A204.1 (cell line): ENCODE measurements around the gene PDPK1.
"Not testable (repeated sequence)": the region's sequence is repeated elsewhere in the genome, so short reads cannot be mapped to it uniquely, and the experiment has no call there.

ENCODE experiments used
- FAIRE-seq: peaks from 2 replicates; lab custom pipeline; 2012; peaks lifted over from hg19 to GRCh38; lab: Jason Lieb, UNC

PDPK1 gene

DNA sequence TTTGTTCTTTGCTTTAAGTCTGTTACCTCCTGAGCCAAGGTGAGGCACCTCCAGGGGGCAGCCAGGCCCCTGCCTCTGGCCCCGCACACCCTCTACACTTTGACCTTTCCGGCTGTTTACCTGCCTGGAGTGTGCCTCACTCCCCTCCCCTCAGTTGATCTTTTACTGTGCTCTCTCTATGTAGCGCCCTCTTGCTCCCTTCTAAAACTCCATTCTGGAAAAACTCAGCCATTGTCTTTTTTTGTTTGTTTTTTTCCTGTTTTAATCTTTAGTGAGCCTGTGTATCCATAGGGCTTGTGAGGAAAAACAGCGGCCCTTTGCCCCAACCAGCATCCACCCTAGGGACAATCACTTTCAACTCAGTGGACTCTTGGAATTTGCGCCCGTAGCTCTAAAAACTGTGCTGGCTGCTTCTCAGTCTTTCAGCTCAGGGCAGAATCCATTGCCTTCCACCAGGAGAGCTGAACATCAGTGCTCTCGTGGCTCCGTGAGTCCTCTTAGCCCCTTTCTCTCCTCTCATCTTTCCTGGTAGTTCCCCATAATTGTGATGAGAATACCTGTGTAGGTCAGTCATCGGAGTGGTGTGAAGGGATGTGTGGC is 13.4 kb upstream of the PDPK1 start:
- no peak for FAIRE-seq

DNA sequence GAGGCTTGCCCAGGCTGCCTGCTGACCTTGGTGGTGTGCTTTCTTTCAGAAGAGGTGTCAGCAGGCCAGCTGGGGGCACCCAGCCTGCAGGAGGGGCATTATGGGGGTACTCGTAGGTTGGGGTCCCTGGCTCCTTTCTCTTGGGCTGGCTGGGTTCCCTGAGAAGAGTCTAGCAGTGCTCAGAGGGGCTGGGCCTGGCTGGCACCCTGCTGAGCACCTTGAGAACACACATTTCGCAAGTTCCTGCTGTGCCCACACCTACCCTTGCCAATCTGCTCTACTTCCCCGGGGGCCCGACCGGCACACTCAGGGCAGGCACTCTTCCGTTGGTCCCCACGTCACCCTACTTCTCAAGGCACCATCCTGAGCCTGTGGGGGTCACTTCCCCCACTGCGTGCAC is 11.7 kb upstream of the PDPK1 start:
- no peak for FAIRE-seq

DNA sequence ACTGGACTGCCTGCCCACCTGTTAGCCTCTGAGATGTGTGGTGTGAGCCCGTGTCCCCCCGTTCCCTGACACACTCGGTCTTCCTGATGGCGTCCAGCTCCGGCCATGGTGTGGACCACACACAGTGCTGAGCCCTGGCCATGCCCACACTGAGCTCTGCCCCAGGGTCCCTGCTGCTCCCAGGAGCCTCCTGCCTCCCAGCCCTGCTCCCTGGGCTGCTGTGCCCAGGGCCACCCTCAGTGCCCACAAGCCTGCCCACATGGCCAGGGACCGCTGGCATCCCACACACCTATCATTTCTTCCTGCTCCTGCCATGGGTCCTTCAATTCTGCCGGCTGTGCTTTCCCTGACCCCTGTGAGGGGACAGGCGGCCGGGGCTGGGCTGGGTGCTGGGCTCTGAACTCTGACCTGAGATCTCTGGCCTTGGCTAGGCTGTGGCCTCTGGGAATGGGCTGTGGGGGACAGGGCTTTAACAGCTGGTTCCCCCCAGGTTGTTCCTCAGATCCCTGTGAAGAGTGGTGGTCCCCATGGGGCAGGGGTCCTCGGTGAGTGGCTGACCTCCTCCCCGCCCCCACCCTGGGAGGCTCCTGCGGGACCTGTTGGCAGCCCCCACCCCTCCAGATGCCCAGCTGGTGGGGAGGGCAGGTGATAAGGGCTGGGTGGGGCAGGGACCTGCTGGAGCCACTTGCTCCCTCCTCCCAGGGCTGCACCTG is 10.6 kb upstream of the PDPK1 start:
- no peak for FAIRE-seq

- no peak for FAIRE-seq
Observed at GRCh38 chr16:2527784-2528100, 10.1 kb upstream of the PDPK1 start.

GRCh38 chr16:2528161-2529060 is 9.4 kb upstream of the PDPK1 start:
- FAIRE-seq = no peak

DNA sequence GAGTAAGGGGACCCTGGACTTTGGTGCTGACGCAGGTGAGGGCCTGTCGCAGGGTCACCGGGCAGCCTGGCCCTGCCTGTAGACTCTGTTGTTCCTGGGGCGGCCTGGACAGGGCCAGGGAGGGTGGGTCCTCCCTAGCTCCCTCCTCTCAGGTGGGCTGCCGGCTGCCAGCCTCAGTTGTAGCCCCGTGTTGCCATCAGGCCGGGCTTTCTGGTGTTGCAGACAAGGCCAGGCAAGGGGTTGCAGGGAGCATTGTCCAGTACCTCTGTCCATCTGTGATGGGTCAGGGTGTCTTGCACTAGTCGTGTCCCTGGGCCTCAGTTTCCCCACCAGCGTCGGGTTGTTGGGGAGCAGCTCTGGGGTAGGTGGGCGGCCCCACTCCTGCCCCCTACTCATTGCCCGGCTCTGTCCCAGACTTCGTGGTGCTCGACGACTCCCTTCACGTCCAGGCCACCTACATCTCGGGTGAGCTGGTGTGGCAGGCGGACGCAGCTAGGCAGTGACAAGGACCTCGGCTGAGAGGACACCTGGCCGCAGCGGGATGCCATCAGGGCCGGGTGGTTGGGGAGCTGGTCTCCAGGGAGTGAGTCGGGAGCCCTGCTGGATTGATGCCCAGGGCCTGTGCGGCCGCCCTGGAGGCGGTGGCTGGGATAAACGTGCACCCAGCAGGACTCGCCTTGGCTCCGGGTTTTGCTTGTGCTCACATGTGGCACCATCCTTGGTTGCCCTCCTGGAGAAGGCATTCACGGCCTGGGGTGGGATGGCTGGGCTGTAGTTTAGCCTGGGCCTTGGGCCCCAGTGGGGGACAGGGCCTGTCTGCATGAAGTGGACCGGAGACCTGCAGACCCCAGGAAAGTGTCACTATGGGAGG is 8.5 kb upstream of the PDPK1 start:
- FAIRE-seq = no peak

GRCh38 chr16:2529961-2530628 is 7.7 kb upstream of the PDPK1 start:
- no peak for FAIRE-seq

DNA sequence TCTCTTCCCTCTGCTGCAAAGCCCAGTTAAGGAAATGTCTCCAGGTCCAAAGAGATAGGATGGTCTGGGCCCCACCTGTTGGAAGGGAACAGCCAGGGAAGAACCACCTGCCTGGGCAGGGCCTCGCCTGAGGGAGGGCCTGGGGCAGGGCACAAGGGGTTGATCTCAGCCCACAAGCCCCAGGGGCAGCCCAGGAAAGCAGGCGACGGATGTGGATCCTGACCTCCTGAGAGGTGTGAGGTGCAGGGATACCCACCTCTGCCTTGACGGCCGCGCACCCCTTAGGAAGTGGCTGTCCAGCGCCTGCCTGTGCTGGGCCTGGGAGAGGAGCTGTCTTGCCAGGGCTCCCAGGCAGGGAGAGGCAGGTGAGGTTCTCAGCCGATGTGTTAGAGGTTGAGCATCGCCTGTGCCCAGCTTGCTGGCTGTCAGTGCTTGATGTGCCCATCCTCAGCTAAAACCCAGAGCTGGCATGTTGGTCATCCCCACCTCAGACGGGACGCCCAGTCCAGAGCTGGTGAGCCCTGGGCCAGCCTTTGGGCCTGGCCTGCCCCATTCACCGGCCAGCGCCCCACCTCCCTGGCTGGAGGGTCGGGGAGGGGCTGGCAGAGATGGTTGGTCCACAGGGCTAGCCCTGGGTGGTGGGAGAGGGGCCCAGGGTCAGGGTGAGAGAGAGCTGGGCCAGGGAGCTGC is 7.0 kb upstream of the PDPK1 start:
- no peak for FAIRE-seq

DNA sequence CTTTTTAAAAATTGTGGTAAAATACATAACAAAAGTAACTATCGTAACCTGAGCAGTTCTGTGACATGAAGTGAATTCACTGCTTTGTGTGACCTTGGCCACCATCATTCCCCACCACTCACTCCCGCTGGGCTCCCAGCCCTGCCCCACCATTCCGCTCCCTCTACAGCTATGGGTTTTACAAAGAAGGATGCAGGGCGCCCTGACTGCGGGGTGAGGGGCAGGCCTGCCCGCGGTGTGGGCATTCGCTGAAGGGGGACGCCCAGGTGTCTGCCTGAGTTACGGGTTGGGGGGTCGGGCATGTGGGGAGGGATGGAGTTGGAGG is 6.5 kb upstream of the PDPK1 start, which contains the start of gene CEMP1:
CEMP1 (minus strand) TSS at position 38 of the 325 bp plus-strand sequence. CDS start 335 bp downstream, outside the sequence.
- no peak for FAIRE-seq

DNA sequence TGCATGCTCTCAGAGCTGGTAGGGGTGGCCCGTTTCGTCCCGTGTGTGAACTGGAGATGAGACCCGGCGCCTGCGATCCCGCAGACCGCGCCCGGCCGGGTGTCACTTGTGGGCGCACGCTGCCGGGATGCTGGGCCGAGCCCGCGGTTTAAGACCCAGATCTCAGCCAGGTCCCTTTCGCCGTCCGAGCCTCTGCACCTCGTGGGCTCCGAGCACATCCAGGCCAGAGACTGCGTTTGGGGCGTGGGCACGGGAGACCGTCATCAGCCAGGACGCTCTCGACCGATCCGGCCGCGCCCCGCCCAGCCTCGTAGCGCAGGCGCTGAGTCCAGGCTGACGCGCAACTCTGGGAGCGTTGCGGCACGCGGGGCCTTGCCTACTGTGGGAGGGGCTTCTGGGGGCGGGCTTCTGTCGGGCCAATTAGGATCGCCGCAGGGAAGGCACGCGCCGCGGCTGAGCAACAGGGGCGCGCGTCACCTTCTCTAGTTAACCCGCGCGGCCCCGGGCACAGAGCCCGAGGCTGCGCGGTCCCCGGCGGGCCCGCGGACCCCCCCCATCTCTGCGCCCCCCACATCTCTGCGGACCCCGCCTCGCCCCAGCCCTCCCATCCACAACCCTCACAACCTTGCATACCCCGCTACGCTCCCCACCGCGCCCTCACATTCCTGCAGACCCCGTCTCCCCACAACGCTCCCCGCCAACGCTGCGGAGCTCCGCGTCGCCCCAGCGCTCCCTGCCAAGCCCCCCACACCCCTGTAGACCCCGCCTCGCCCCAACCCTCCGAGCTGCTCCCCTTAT is 5.9 kb upstream of the PDPK1 start:
- peak; percentile 90 for FAIRE-seq

DNA sequence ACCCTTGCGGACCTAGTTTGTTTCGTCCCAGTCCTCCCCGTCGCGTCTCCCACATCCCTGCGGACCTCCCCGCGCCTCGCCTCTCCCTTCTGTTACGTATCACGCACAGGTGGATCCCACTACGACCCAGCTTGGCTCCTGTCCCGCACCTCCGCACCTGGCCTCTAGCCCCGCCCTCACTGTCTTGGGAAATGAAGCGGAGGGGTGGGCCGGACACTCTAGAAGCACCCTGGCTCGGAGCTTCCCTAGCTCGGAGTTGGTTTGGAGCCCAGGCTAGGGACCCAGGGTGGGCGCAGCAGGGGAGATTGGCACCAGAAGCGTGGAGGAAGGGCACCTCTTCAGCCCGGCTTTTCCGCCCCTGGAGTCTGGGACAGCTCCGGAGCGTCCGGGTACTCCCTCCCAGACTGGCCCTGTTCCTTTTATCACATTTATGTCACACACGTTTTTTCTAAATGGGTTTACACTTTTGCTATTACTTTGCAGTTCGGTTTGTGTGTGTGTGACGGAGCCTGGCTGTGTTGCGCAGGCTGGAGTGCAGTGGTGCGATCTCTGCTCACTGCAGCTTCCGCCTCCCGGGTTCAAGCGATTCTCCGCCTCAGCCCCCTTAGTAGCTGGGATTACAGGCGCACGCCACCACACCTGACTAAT is 5.2 kb upstream of the PDPK1 start:
- no peak for FAIRE-seq

DNA sequence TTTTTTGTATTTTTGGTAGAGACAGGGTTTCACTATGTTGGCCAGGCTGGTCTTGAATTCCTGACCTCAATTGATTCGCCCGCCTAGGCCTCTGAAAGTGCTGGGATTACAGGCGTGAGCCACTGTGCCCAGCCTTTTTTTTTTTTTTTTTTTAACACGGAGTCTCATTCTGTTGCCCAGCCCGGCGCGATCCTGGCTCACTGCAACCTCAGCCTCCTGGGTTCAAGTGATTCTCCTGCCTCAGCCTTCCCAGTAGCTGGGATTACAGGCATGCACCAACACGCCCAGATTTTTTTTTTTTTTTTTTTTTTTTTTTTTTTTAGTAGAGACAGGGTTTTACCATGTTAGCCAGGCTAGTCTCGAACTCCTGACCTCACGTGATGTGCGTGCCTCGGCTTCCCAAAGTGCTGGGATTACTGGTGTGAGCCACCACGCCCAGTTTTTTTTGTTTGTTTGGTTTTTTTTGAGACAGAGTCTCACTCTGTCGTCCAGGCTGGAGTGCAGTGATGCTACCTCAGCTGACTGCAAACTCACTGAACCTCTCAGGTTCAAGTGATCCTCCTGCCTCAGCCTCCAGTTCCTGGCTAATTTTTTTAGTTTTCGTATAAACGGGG is 4.6 kb upstream of the PDPK1 start:
- not testable (repeated sequence) for FAIRE-seq

- FAIRE-seq = no peak
Observed at GRCh38 chr16:2533912-2534311, 3.9 kb upstream of the PDPK1 start.

DNA sequence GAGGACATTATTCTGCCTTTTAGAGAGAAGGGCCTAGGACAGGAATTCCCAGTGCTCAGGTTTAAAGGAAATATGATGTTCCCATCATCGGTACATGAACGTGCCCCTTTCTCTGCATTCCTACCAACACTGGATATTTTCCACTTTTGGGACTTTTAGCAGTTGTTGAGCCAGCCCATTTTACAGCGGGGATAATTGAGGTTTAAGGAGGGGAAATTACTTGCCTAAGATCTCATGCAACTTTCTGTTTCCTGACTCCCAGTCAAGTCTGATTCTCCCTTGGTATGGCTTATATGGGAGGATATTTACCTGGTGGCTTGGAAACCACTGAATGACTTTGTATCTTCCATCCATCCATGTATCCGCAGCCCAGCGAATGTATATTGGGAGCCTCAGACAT is 3.5 kb upstream of the PDPK1 start:
- not testable (repeated sequence) for FAIRE-seq

DNA sequence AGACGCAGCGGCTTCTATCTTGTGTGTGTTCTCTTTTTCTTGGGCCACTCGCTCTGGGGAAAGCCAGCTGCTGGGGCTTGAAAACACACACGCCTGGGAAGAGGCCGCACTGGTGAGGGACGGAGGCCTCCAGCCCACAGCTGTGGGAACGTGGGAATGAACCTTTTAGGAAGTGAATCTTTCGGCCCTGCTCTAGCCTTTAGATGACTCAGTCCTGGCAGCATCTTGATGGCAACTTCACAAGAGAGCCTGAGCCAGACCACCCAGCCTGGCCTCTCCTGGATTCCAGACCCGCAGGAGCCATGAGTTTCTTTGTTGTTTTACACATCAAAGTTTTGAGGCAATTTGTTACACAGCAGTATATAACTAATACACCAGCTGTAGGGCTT is 2.2 kb upstream of the PDPK1 start:
- no peak for FAIRE-seq

- FAIRE-seq = not testable (repeated sequence)
Observed at GRCh38 chr16:2539192-2539844, 1.5 kb downstream of the PDPK1 start.

DNA sequence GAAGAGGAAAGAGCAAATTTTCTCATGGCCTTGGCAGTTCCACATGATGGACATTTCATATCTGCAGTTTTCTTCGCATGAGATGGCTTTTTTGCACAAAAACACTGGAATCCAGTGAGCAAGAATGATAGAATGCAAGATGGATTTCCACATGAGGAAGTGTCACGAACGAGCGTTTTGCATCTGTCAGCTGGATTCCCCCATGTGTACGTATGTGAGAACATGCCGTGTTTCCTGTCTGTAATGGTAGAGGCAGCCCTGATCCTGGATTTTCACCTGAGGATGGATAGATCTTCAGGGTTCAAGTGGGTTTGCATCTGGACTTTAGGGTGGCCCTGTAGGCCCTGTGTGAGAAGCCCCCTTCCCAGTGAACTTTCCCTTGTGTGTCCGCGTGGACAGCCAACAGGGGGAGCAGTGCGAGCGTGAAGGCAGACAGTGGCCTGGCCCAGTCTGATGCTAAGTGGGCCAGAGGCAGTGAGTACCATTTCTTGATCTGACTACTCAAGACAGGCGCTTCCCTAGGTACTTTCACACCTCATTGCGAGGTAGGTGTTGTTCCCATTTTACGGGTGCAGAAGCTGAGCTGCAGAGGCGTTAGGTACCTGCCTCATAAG is 2.1 kb downstream of the PDPK1 start:
- FAIRE-seq = not testable (repeated sequence)

- FAIRE-seq = not testable (repeated sequence)
Observed at GRCh38 chr16:2540912-2541311, 3.1 kb downstream of the PDPK1 start.
